Measurements from ENCODE around the gene IGSF5.
"Not testable (repeated sequence)": the region's sequence is repeated elsewhere in the genome, so short reads cannot be mapped to it uniquely, and the experiment has no call there.

Gene IGSF5

GRCh38 chr21:39739531-39739930, 5.5 kb upstream of the IGSF5 start:
- DNase-seq, result not testable (repeated sequence)

GRCh38 chr21:39742561-39742960, 2.4 kb upstream of the IGSF5 start:
- not testable (repeated sequence) for DNase-seq

GRCh38 chr21:39745332-39745731, 349 bp downstream of the IGSF5 start:
- not testable (repeated sequence) for DNase-seq

- no peak for DNase-seq
Measured at GRCh38 chr21:39750670-39751069, 5.7 kb downstream of the IGSF5 start.

- no peak for DNase-seq
Measured at GRCh38 chr21:39754811-39755210, 9.8 kb downstream of the IGSF5 start.

GRCh38 chr21:39756285-39756684, 11.3 kb downstream of the IGSF5 start:
- DNase-seq, result no peak

- DNase-seq, result no peak
Measured at GRCh38 chr21:39763272-39763970, 18.4 kb downstream of the IGSF5 start.

- DNase-seq, result no peak
Measured at GRCh38 chr21:39774227-39774626, 29.2 kb downstream of the IGSF5 start.

- DNase-seq, result no peak
Measured at GRCh38 chr21:39775816-39776215, 30.8 kb downstream of the IGSF5 start.

GRCh38 chr21:39776589-39776988, 31.6 kb downstream of the IGSF5 start:
- no peak for DNase-seq

GRCh38 chr21:39781331-39781730, 36.3 kb downstream of the IGSF5 start:
- DNase-seq, result no peak

- DNase-seq, result no peak
Measured at GRCh38 chr21:39788383-39788782, 43.4 kb downstream of the IGSF5 start.

GRCh38 chr21:39796466-39796865, 51.5 kb downstream of the IGSF5 start:
- DNase-seq, result no peak

GRCh38 chr21:39799178-39799577, 54.2 kb downstream of the IGSF5 start:
- DNase-seq, result no peak

- no peak for DNase-seq
Measured at GRCh38 chr21:39800311-39800710, 55.3 kb downstream of the IGSF5 start.

GRCh38 chr21:39802217-39802616, 57.2 kb downstream of the IGSF5 start:
- DNase-seq, result no peak

- no peak for DNase-seq
Measured at GRCh38 chr21:39803393-39803792, 58.4 kb downstream of the IGSF5 start.

GRCh38 chr21:39804240-39804639, 59.3 kb downstream of the IGSF5 start:
- DNase-seq, result no peak

GRCh38 chr21:39805983-39806382, 61.0 kb downstream of the IGSF5 start:
- no peak for DNase-seq

GRCh38 chr21:39807738-39808137, 62.8 kb downstream of the IGSF5 start:
- DNase-seq, result no peak

- no peak for DNase-seq
Measured at GRCh38 chr21:39809936-39810335, 65.0 kb downstream of the IGSF5 start.

- DNase-seq, result no peak
Measured at GRCh38 chr21:39812983-39813382, 68.0 kb downstream of the IGSF5 start.

- DNase-seq, result no peak
Measured at GRCh38 chr21:39818557-39818956, 73.6 kb downstream of the IGSF5 start.

- no peak for DNase-seq
Measured at GRCh38 chr21:39822042-39822441, 77.1 kb downstream of the IGSF5 start.

- DNase-seq, result no peak
Measured at GRCh38 chr21:39825250-39825649, 80.3 kb downstream of the IGSF5 start.

Measured in stimulated activated CD4-positive, alpha-beta T cell treated with anti-CD3 and anti-CD28 coated beads, Interleukin-2, amount 100 ng/mL, for 48 hours (primary cell).